ENCODE results near the gene CHD5.
"Not testable (repeated sequence)": the region's sequence is repeated elsewhere in the genome, so short reads cannot be mapped to it uniquely, and the experiment has no call there.

CHD5 gene

GRCh38 chr1:6180268-6180706, at the start of gene CHD5:
CHD5 (minus strand) TSS chr1:6180321; CDS start chr1:6180023, 298 bp downstream.
- DNase-seq: peak in 6 of 51 donors; percentile 13 to 37 (median 28)

GRCh38 chr1:6225651-6226050, 45.5 kb upstream of the CHD5 start:
- DNase-seq: peak in 1 of 51 donors; percentile 24

DNA sequence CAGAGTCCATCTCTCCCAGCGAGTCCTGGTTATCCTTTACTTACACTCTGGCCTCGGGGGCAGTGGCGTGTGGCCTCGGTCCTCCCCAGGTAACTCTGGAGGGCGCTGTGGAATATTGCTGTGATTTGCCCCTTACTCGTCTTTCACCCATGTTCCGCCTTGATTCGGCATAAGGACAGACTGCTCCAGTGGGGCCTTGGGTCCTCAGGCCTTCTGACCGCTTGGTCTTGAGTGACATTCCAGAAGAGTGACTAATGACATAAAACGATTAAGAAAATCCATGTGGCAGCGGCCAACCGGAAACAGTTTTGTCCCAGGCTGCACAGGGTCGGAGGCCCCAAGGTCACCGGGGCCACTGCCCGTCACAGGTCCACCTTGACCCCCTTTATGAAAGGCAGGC, 44.6 kb upstream of the CHD5 start:
- DNase-seq: no peak

- no peak for DNase-seq
Measured at GRCh38 chr1:6223617-6224016, 43.5 kb upstream of the CHD5 start.

DNA sequence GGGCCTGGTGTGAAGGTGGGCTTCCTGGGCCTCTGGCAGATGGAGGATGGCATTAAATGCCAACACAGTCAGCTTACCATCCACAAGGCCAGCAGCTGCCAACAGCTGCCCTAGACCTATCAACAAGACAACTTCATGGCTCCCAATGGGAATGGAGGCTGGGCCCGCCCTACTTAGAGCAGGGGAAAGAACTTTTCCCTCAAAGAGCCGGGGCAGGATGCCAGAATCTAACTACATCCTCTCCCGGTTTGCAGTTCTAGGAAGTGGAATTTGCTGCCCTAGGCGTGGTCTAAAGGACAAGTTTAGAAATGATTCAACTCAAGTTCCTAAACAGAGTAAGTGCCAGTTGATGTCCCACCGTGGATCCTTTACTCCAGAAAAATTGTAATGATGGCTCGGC, 42.5 kb upstream of the CHD5 start:
- DNase-seq: no peak

GRCh38 chr1:6221210-6221784, 41.2 kb upstream of the CHD5 start:
- DNase-seq: no peak

GRCh38 chr1:6220236-6220635, 40.1 kb upstream of the CHD5 start:
- DNase-seq: no peak

DNA sequence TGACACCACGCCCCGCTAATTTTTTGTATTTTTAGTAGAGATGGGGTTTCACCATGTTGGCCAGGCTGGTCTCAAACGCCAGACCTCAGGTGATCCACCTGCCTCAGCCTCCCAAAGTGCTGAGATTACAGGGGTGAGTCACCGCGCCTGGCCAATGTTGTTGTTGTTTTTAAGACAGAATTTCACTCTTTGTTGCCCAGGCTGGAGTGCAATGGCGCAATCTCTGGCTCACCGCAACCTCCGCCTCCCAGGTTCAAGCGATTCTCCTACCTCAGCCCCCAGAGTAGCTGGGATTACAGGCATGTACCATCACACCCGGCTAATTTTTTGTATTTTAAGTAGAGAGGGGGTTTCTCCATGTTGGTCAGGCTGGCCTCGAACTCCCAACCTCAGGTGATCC, 39.5 kb upstream of the CHD5 start:
- DNase-seq: not testable (repeated sequence)

- no peak for DNase-seq
Measured at GRCh38 chr1:6218375-6219164, 38.4 kb upstream of the CHD5 start.

DNA sequence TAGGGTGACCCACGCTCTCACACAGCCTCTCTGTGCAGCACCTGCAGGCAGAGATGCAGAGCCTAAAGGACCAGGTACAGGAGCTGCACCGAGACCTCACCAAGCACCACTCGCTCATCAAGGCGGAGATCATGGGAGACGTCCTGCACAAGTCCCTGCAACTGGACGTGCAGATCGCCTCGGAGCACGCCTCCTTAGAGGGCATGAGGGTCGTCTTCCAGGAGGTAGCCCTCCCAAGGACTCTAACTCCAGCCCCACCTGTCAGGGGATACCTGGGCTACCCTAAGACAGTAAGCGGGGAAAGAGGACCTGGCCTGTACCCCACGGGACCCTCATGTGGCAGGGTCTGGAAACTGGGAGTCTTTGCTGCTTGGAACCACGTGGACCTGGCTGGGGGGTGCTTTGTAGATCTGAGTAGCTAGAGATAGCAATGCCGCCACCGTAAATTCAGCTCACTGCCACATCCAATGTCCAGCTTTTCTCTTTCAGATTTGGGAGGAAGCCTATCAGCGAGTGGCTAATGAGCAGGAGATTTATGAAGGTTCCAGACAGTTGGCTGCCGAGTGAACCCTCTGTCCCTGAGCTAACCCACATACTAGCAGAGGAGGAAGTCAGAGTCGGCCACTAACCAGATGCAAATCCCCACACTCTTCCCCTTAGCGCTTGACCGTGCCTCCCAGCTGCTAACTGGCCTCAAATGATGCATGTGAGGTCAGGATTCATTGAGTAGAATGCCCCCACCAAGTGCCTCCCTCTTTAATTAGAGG, 32.3 kb upstream of the CHD5 start:
- no peak for DNase-seq

DNA sequence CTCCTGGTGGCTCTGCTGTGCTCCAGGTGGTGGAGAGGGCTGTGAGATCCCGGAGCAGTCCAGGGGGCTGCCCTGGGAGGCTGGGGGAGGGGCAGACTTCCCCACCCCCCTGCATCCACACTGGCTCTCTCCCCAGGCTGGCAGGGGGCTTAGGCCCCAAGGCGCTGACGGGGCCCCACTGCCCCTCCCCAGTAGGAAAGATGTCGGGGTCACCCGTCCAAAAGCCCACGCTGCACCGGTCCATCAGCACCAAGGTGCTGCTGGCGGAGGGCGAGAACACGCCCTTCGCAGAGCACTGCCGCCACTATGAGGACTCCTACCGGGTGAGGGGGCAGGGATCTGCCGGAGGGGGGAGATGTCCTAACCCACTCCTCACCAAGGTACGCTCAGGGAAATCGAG, 31.6 kb upstream of the CHD5 start:
- DNase-seq: no peak

GRCh38 chr1:6210591-6211355, 30.7 kb upstream of the CHD5 start:
- no peak for DNase-seq

GRCh38 chr1:6209661-6210580, 29.8 kb upstream of the CHD5 start:
- no peak for DNase-seq

DNA sequence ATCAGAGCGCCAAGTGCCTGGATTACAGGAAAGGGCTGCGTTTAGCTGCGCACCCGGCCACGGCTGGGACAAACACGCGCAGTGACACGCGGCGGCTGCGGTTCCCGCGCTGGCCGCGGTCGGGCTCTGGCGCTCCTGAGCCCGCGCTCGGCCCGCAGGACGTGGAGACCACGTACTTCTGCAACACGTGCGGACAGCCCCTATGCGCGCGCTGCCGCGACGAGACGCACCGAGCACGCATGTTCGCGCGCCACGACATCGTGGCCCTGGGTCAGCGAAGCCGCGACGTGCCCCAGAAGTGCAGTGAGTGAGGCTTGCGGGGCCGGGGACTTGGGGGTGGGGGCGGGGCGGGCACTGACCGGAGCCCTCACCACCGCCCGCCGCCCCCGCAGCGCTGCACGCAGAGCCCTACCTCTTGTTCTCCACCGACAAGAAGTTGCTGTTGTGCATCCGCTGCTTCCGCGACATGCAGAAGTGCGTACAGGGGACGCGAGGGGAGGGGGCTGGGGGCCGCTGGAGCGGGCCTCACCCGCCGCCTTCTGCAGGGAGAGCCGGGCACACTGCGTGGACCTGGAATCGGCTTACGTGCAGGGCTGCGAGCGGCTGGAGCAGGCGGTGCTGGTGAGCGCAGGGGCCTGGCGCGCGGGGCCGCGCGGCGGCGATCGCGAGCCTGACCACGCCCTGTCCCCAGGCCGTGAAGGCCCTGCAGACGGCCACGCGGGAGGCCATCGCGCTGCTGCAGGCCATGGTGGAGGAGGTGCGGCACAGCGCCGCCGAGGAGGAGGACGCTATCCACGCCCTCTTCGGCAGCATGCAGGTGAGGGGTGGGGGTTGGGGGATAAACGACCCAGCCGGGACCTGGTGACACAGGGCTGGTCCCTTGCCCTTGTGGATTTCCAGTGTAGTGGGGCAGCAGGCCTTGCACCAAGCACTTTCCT, 28.9 kb upstream of the CHD5 start:
- DNase-seq: peak in 29 of 51 donors; percentile 5 to 55 (median 21)

GRCh38 chr1:6207921-6208320, 27.8 kb upstream of the CHD5 start:
- no peak for DNase-seq

- DNase-seq: no peak
Measured at GRCh38 chr1:6207075-6207885, 27.2 kb upstream of the CHD5 start.

- DNase-seq: no peak
Measured at GRCh38 chr1:6206520-6206855, 26.4 kb upstream of the CHD5 start.

- no peak for DNase-seq
Measured at GRCh38 chr1:6205849-6206519, 25.9 kb upstream of the CHD5 start, which contains the start of gene RNF207. RNF207 (plus strand) TSS chr1:6206119; CDS start chr1:6206536, 417 bp downstream.

Data from hypothalamus (tissue), 51 donors.